Smooth muscle cell (in vitro differentiated cells): ENCODE measurements around the gene FGF12. TPM values are rescaled to one million over a fixed set of nuclear protein-coding genes. Genes with fewer than 3 reads are reported as not detected.
A peak's percentile ranks its signal among the peaks of the same experiment; 100 is the strongest.

ENCODE experiments used
- DNase-seq: peaks from one replicate; lab custom pipeline; 2025; ENCODE audit not compliant: unreplicated experiment; lab: John Stamatoyannopoulos, UW
- H2AFZ ChIP-seq: fragments of 200-600 bp; sonication (generic); 2 replicates; pipeline ENCODE4 v1.6.0; 2016; ENCODE audit warnings: antibody characterized with exemption, low read depth, mild to moderate bottlenecking
- H3F3A ChIP-seq: fragments of 200-600 bp; sonication (generic); 2 replicates; pipeline ENCODE4 v1.6.0; 2017; ENCODE audit warnings: antibody characterized with exemption, low read depth
- H3K27ac ChIP-seq: fragments of 200-600 bp; sonication (generic); 2 replicates; pipeline ENCODE4 v1.5.1; 2016; ENCODE audit warnings: low read depth, mild to moderate bottlenecking
- H3K27me3 ChIP-seq: fragments of 200-600 bp; sonication (generic); 2 replicates; pipeline ENCODE4 v1.6.1; 2016; ENCODE audit warnings: low read depth, mild to moderate bottlenecking
- H3K36me3 ChIP-seq: fragments of 200-600 bp; sonication (generic); 2 replicates; pipeline ENCODE4 v1.5.1; 2016; ENCODE audit warnings: low read depth
- H3K4me1 ChIP-seq: fragments of 200-600 bp; sonication (generic); 2 replicates; pipeline ENCODE4 v1.5.1; 2016; ENCODE audit warnings: low read depth
- H3K4me2 ChIP-seq: fragments of 200-600 bp; sonication (generic); 2 replicates; pipeline ENCODE4 v1.6.0; 2016; ENCODE audit warnings: mild to moderate bottlenecking
- H3K4me3 ChIP-seq: fragments of 200-600 bp; sonication (generic); 2 replicates; pipeline ENCODE4 v1.5.1; 2016; ENCODE audit warnings: mild to moderate bottlenecking
- H3K79me2 ChIP-seq: fragments of 200-600 bp; sonication (generic); 2 replicates; pipeline ENCODE4 v1.6.0; 2016; ENCODE audit warnings: low read depth, mild to moderate bottlenecking
- H3K9ac ChIP-seq: fragments of 200-600 bp; sonication (generic); 2 replicates; pipeline ENCODE4 v1.6.0; 2016; ENCODE audit warnings: low read depth
- H3K9me3 ChIP-seq: fragments of 200-600 bp; sonication (generic); replicated peaks from 2 replicates; pipeline ENCODE4 v1.5.1; 2016; ENCODE audit warnings: low read depth
- H4K20me1 ChIP-seq: fragments of 200-600 bp; sonication (generic); 2 replicates; pipeline ENCODE4 v1.6.0; 2016; ENCODE audit warnings: low read depth
- CTCF ChIP-seq: fragments of 200-600 bp; sonication (generic); IDR thresholded peaks from 2 replicates; pipeline ENCODE4 v1.5.1; 2017; ENCODE audit warnings: borderline replicate concordance, mild to moderate bottlenecking, antibody characterized with exemption; ENCODE audit not compliant: insufficient read depth, poor library complexity, severe bottlenecking
- WGBS: methylation state at CpG from one replicate; pipeline ENCODE4 v1.1.7; 2016; ENCODE audit warnings: low lambda C conversion rate; 5-methylcytosine and 5-hydroxymethylcytosine counted together
- polyA plus RNA-seq: library from polyadenylated mRNA; unstranded; fragments of >200 nt; fragmentation: Nextera tagmentation; extraction: Ambion mirVana; gene quantifications from 2 replicates; pipeline ENCODE4 v1.2.1, GENCODE V29; 2016
- total RNA-seq: library from RNA; depleted of rRNA; stranded (reverse); fragments of >200 nt; gene quantifications from 2 replicates; pipeline ENCODE4 v1.2.3, GENCODE V29; 2014

The FGF12 gene
- total and polyA plus RNA-seq, 2 experiments from 2014 or later: 0.47 to 1.0 TPM

GRCh38 chr3:192482391-192482790 is 244.9 kb downstream of the FGF12 start:
- TF ChIP-seq CTCF: no peak
- no peaks in the 10 kb centered on the region for H3K36me3 ChIP-seq

GRCh38 chr3:192481638-192482037 is 245.7 kb downstream of the FGF12 start:
- Histone ChIP-seq H3K27ac (peak overlapping the region; percentile 69), H3K4me1 (no peaks in the 10 kb centered on the region), H3K4me3 (no peak overlapping the region), H3K36me3 (no peaks in the 10 kb centered on the region), H3K9ac (no peak overlapping the region), H4K20me1 (no peaks in the 10 kb centered on the region), H3K9me3 (no peaks in the 10 kb centered on the region), H3F3A (no peaks in the 10 kb centered on the region), H3K4me2 (peak overlapping the region; percentile 20), H2AFZ (no peak overlapping the region), H3K27me3 (no peaks in the 10 kb centered on the region), H3K79me2 (no peaks in the 10 kb centered on the region)
- TF ChIP-seq CTCF: no peak
- 29% methylated on average over 5 of the region's 5 CpGs for WGBS
- no peak for DNase-seq

More at GRCh38 chr3:192482391-192482790, 244.9 kb downstream of the FGF12 start:
- H3K4me3 ChIP-seq: no peak overlapping the region
- no peaks in the 10 kb centered on the region for H3K79me2 ChIP-seq
- H3K9ac ChIP-seq: no peak overlapping the region
- H3K4me1 ChIP-seq: no peaks in the 10 kb centered on the region
- H3K27me3 ChIP-seq: no peaks in the 10 kb centered on the region
- H3K27ac ChIP-seq: no peak overlapping the region
- 91% methylated on average over 7 of the region's 7 CpGs for WGBS
- no peak overlapping the region for H2AFZ ChIP-seq
- H3K9me3 ChIP-seq: no peaks in the 10 kb centered on the region
- H3K4me2 ChIP-seq: no peak overlapping the region
- no peaks in the 10 kb centered on the region for H3F3A ChIP-seq
- H4K20me1 ChIP-seq: no peaks in the 10 kb centered on the region
- no peak for DNase-seq

GRCh38 chr3:192467230-192468140 is 259.9 kb downstream of the FGF12 start:
- Histone ChIP-seq H2AFZ (no peak overlapping the region), H3K9ac (no peak overlapping the region), H3K4me2 (no peak overlapping the region), H3F3A (no peaks in the 10 kb centered on the region), H3K27me3 (peaks cover 15% of the 10 kb centered on the region), H3K27ac (no peak overlapping the region), H3K79me2 (no peaks in the 10 kb centered on the region), H3K36me3 (no peaks in the 10 kb centered on the region), H4K20me1 (no peaks in the 10 kb centered on the region), H3K9me3 (no peaks in the 10 kb centered on the region), H3K4me1 (no peaks in the 10 kb centered on the region), H3K4me3 (no peak overlapping the region)
- TF ChIP-seq CTCF: peak; percentile 96
- 39% methylated on average over 13 of the region's 13 CpGs for WGBS
- no peak for DNase-seq

GRCh38 chr3:192449036-192449435 is 278.3 kb downstream of the FGF12 start:
- TF ChIP-seq CTCF: peak; percentile 18
- Histone ChIP-seq H4K20me1 (no peaks in the 10 kb centered on the region), H3K27me3 (no peaks in the 10 kb centered on the region), H3K27ac (no peak overlapping the region), H3F3A (no peaks in the 10 kb centered on the region), H3K4me3 (no peak overlapping the region), H2AFZ (no peak overlapping the region), H3K9me3 (no peaks in the 10 kb centered on the region), H3K79me2 (no peaks in the 10 kb centered on the region), H3K9ac (no peak overlapping the region), H3K36me3 (no peaks in the 10 kb centered on the region), H3K4me2 (no peak overlapping the region), H3K4me1 (no peaks in the 10 kb centered on the region)
- 77% methylated on average over 4 of the region's 4 CpGs for WGBS
- no peak for DNase-seq
